ENCODE results near the gene XPO4.

DNA sequence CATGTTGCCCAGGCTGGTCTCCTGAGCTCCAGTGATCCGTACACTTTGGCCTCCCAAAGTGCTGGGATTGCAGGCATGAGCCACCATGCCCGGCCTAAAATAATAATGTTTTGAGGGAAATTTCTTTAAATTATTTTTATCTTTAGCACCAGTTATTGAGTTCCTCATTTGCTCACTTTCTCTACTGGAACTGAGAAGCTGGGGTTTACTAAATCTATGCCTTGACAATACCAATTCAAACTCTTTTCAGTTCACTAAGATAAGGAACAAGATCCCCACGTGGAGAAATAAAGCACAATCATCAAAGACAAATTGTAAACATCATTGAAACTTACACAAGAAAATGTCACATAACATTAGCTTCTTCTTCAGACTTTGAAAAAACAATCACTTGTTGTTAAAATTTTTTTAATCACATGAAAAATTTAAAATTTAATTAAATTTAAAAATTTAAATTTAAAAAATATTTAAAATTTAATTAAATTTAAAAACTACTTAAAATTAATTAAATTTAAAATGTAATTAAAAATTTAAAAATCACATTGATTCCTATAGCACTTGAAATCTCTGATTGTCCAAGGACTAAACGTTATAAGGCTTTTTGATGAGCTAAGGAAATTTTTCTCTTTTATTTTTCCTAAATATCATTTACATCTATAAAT, 25.2 kb upstream of the XPO4 start:
- TF ChIP-seq POLR2A (IDR thresholded peaks at IDR 0.05) = no peak
- TF ChIP-seq, protein P1, sequence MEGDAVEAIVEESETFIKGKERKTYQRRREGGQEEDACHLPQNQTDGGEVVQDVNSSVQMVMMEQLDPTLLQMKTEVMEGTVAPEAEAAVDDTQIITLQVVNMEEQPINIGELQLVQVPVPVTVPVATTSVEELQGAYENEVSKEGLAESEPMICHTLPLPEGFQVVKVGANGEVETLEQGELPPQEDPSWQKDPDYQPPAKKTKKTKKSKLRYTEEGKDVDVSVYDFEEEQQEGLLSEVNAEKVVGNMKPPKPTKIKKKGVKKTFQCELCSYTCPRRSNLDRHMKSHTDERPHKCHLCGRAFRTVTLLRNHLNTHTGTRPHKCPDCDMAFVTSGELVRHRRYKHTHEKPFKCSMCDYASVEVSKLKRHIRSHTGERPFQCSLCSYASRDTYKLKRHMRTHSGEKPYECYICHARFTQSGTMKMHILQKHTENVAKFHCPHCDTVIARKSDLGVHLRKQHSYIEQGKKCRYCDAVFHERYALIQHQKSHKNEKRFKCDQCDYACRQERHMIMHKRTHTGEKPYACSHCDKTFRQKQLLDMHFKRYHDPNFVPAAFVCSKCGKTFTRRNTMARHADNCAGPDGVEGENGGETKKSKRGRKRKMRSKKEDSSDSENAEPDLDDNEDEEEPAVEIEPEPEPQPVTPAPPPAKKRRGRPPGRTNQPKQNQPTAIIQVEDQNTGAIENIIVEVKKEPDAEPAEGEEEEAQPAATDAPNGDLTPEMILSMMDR (IDR thresholded peaks at IDR 0.05) = no peak
- TF ChIP-seq EP300 (IDR thresholded peaks at IDR 0.05) = no peak

Measured in suprapubic skin (tissue), 3 donors.